ENCODE data around the gene HACD4.

DNA sequence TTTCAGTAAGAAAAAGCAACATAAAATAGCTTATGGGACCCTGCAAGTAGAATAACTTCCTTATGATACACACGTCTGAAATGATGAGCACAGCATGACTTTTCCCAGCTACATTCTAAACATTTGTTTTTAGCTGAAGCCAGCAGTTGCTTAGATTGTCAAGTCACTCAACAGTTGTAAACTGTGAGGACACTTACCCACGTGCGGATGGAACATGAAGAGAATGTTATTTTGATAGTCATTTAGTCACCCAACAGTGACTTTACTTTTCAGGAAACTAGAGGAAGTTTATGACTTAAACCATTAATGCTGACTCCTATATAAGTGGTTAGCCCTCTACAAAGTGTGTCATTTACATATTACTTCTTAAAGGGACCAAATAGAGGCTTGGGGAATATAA, 3.0 kb downstream of the HACD4 start:
- TF ChIP-seq, protein P1, sequence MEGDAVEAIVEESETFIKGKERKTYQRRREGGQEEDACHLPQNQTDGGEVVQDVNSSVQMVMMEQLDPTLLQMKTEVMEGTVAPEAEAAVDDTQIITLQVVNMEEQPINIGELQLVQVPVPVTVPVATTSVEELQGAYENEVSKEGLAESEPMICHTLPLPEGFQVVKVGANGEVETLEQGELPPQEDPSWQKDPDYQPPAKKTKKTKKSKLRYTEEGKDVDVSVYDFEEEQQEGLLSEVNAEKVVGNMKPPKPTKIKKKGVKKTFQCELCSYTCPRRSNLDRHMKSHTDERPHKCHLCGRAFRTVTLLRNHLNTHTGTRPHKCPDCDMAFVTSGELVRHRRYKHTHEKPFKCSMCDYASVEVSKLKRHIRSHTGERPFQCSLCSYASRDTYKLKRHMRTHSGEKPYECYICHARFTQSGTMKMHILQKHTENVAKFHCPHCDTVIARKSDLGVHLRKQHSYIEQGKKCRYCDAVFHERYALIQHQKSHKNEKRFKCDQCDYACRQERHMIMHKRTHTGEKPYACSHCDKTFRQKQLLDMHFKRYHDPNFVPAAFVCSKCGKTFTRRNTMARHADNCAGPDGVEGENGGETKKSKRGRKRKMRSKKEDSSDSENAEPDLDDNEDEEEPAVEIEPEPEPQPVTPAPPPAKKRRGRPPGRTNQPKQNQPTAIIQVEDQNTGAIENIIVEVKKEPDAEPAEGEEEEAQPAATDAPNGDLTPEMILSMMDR (IDR thresholded peaks at IDR 0.05; ENCODE audit: low read length) = no peak
- no peak for TF ChIP-seq EZH2 (IDR thresholded peaks at IDR 0.05; ENCODE audit: borderline replicate concordance, low read length)
